GM23248 (cell line): ENCODE results near the gene SMARCD1. TPM values are rescaled to one million over a fixed set of nuclear protein-coding genes. Genes with fewer than 3 reads are reported as not detected.

Experiments used
- DNase-seq: peaks from one replicate; pipeline ENCODE4 v3.0.0-alpha.2; 2015
- H2AFZ ChIP-seq: fragments of 200-600 bp; sonication (generic); 2 replicates; pipeline ENCODE4 v1.6.1; 2016; ENCODE audit warnings: antibody characterized with exemption
- H3F3A ChIP-seq: fragments of 200-600 bp; sonication (generic); 2 replicates; pipeline ENCODE4 v1.6.1; 2016; ENCODE audit warnings: mild to moderate bottlenecking, antibody characterized with exemption, mixed run types; ENCODE audit not compliant: insufficient read depth
- H3K27ac ChIP-seq: fragments of 200-600 bp; sonication (generic); 2 replicates; pipeline ENCODE4 v1.5.1; 2016; ENCODE audit warnings: mild to moderate bottlenecking
- H3K27me3 ChIP-seq: fragments of 200-600 bp; sonication (generic); replicated peaks from 2 replicates; pipeline ENCODE4 v1.6.1; 2016; ENCODE audit warnings: mild to moderate bottlenecking; ENCODE audit not compliant: insufficient read depth
- H3K36me3 ChIP-seq: fragments of 200-600 bp; sonication (generic); 2 replicates; pipeline ENCODE4 v1.6.1; 2016; ENCODE audit warnings: low read depth, mild to moderate bottlenecking
- H3K4me1 ChIP-seq: fragments of 200-600 bp; sonication (generic); 2 replicates; pipeline ENCODE4 v1.6.1; 2016; ENCODE audit warnings: mild to moderate bottlenecking; ENCODE audit not compliant: insufficient read depth
- H3K4me2 ChIP-seq: fragments of 200-600 bp; sonication (generic); one replicate; pipeline ENCODE4 v1.6.1; 2016; ENCODE audit warnings: mild to moderate bottlenecking; ENCODE audit not compliant: unreplicated experiment
- H3K4me3 ChIP-seq: fragments of 200-600 bp; sonication (generic); 2 replicates; pipeline ENCODE4 v1.5.1; 2016; ENCODE audit warnings: mild to moderate bottlenecking
- H3K79me2 ChIP-seq: fragments of 200-600 bp; sonication (generic); 2 replicates; pipeline ENCODE4 v1.6.1; 2016; ENCODE audit warnings: mild to moderate bottlenecking; ENCODE audit not compliant: insufficient read depth
- H3K9ac ChIP-seq: fragments of 200-600 bp; sonication (generic); 2 replicates; pipeline ENCODE4 v1.6.1; 2016; ENCODE audit warnings: mild to moderate bottlenecking
- H3K9me2 ChIP-seq: fragments of 200-600 bp; sonication (generic); 2 replicates; pipeline ENCODE4 v1.6.1; 2016; ENCODE audit warnings: mixed run types, mild to moderate bottlenecking, moderate library complexity; ENCODE audit not compliant: insufficient read depth
- H3K9me3 ChIP-seq: fragments of 200-600 bp; sonication (generic); one replicate; pipeline ENCODE4 v1.6.1; 2017; ENCODE audit warnings: low read depth
- H4K20me1 ChIP-seq: fragments of 200-600 bp; sonication (generic); 2 replicates; pipeline ENCODE4 v1.6.0; 2016; ENCODE audit not compliant: insufficient read depth
- EZH2 ChIP-seq: fragments of 200-600 bp; sonication (generic); IDR thresholded peaks from 2 replicates; pipeline ENCODE4 v1.6.1; 2018; ENCODE audit warnings: antibody characterized with exemption, mild to moderate bottlenecking; ENCODE audit not compliant: insufficient read depth, poor library complexity, severe bottlenecking
- EZH2phosphoT487 ChIP-seq: fragments of 200-600 bp; sonication (generic); IDR thresholded peaks from 2 replicates; pipeline ENCODE4 v1.6.1; 2018; ENCODE audit warnings: antibody characterized with exemption, moderate library complexity, mild to moderate bottlenecking, low read depth; ENCODE audit not compliant: insufficient read depth
- WGBS, 2 experiments: methylation state at CpG; one replicate each; pipeline ENCODE4 v1.1.6; 2015 to 2017; ENCODE audit warnings: low lambda C conversion rate in 2 of 2, low coverage in 1 of 2; ENCODE audit errors: missing lambda C conversion rate in 2 of 2; 5-methylcytosine and 5-hydroxymethylcytosine counted together
- in situ Hi-C: fragments of 300-500 bp; cut with MboI; formaldehyde crosslinking; loops from 2 replicates; pipeline ENCODE4 v1.15.0; 2020
- polyA plus RNA-seq: library from polyadenylated mRNA; unstranded; fragments of >200 nt; fragmentation: Nextera tagmentation; extraction: Ambion mirVana; gene quantifications from 2 replicates; pipeline ENCODE4 v1.2.1, GENCODE V29; 2016
- total RNA-seq: library from RNA; depleted of rRNA; stranded (reverse); fragments of >200 nt; shearing (Covaris generic); gene quantifications from 2 replicates; pipeline ENCODE4 v1.2.3, GENCODE V29; 2014

Gene SMARCD1
- total and polyA plus RNA-seq, 2 experiments from 2014 or later, result 6.4 to 41.9 TPM

DNA sequence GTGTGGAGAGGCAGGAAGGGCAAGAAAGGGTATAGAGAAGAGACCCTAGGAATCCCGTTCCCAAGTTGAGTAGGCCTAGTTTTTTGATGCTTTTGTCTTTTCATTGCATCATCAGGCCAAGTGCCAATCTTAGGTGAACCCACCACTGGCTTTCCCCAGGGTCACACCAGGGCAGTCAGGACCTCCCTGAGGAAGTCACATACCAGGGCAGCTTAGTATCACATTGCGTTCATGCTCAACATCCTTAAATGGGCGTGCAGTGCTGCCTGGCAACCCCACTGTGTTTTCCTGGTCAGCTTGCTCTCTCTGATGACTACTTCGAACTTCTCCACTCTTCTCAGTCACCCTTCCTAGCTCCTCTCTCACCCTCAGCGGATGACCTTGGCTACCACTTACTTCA, 18.7 kb upstream of the SMARCD1 start:
- H2AFZ ChIP-seq, result no peak overlapping the region
- H3K4me2 ChIP-seq, result peak overlapping the region; percentile 44
- peaks cover 10% of the 10 kb centered on the region; the same call in 1 of the 2 replicates for H3F3A ChIP-seq
- no peak overlapping the region for H3K4me3 ChIP-seq
- H3K9ac ChIP-seq, result peak overlapping the region; percentile 38; the same call in 1 of the 2 replicates
- no peaks in the 10 kb centered on the region for H3K27me3 ChIP-seq
- peaks cover 11% of the 10 kb centered on the region for H3K4me1 ChIP-seq
- TF ChIP-seq EZH2phosphoT487 (no peak), EZH2 (no peak)
- H3K36me3 ChIP-seq, result no peaks in the 10 kb centered on the region
- peak overlapping the region; percentile 64 for H3K27ac ChIP-seq
- 52 to 59% methylated on average over 5 of the region's 5 CpGs for WGBS, 2 experiments
- DNase-seq, result peak; percentile 94
- no peaks in the 10 kb centered on the region for H3K9me2 ChIP-seq
- H3K79me2 ChIP-seq, result no peaks in the 10 kb centered on the region
- in situ Hi-C loops, result loop anchor here (25.0 kb wide), 1 partner anchor 204 kb away; no protein-coding TSS in a partner anchor
- no peaks in the 10 kb centered on the region for H4K20me1 ChIP-seq
- no peaks in the 10 kb centered on the region for H3K9me3 ChIP-seq

DNA sequence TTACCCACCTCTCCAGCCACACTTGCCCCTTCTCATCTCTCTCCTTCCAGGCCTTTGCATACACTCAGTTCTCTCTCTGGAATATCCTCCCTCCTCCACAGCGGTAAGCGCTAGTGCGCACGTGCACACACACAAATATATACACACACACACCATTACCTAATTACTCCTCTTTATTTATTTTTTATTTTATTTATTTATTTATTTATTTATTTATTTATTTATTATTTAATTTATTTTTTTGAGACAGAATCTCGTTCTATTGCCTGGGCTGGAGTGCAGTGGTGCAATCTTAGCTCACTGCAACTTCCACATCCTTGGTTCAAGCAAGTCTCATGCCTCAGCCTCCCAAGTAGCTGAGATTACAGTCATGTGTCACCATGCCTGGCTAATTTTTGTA, 16.1 kb upstream of the SMARCD1 start:
- Histone ChIP-seq H4K20me1 (no peaks in the 10 kb centered on the region), H3F3A (peaks cover 10% of the 10 kb centered on the region; the same call in 1 of the 2 replicates), H3K9me2 (no peaks in the 10 kb centered on the region), H3K4me3 (no peak overlapping the region), H3K9ac (no peak overlapping the region), H2AFZ (no peak overlapping the region), H3K79me2 (no peaks in the 10 kb centered on the region), H3K4me2 (no peak overlapping the region), H3K36me3 (no peaks in the 10 kb centered on the region), H3K9me3 (no peaks in the 10 kb centered on the region), H3K27me3 (no peaks in the 10 kb centered on the region), H3K4me1 (peaks cover 11% of the 10 kb centered on the region), H3K27ac (no peak overlapping the region)
- TF ChIP-seq EZH2, result no peak
- TF ChIP-seq EZH2phosphoT487, result no peak
- DNase-seq, result no peak
- 89 to 95% methylated on average over 5 of the region's 5 CpGs for WGBS, 2 experiments
- in situ Hi-C loops, result loop anchor here (25.0 kb wide), 1 partner anchor 207 kb away; no protein-coding TSS in a partner anchor

DNA sequence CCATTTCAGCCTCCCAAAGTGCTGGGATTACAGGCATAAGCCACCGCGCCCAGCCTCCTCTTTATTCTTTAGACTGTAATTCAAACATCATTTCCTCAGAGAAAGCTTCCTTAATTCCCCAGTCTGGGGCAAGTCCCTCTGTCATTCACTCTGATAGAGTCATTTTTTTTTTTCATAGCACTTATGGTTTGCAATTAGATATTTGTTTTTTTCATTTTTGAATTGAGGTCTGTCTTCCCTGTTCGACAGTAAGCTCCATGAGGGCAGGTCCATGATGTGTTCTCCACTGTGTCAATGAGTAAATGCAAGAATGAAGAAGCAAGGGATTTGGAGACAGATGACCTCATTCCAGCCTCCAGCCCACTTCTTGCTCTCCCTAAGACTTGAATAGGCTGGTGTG, 15.6 kb upstream of the SMARCD1 start:
- H3K9me2 ChIP-seq, result no peaks in the 10 kb centered on the region
- in situ Hi-C loops, result loop anchor here (25.0 kb wide), 1 partner anchor 207 kb away; no protein-coding TSS in a partner anchor
- 96 to 99% methylated on average over 3 of the region's 3 CpGs for WGBS, 2 experiments

DNA sequence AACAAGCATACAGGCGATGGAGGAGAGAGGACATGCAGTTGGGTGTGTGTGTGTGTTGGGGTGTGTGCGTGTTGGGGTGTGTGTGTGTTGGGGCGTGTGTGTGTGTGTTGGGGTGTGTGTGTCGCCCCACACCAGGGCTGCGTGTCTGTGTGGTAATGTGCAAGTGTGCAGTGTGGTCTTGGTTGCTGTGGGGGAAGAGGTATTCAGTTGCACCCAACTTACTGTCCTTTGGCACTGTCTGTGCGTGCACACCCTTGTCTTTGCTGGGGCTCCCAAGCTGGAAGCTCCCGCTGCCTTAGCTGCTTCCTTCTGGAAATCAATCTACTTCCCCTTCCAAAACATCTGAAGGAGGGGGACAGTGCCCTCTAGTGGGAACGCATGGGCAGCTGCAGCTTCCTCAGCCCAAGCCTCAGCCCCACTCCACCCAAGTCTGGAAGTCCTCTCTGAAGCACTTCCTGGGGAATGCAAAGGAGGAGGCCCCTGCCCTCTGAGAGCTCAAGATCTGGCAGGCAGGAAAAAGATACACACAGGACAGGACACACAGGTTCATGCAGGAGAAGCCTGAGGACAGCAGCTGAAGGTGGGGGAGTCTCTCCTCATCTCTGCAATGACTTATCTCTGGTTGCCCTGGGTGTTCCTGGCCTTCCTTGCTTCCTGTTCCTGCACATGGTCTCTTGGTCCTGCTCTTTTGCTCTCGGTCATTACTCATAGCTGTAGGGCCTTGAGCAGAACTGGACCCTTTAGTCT, 14.7 kb upstream of the SMARCD1 start:
- DNase-seq, result peak; percentile 85
- in situ Hi-C loops, result loop anchor here (25.0 kb wide), 1 partner anchor 208 kb away; no protein-coding TSS in a partner anchor
- Histone ChIP-seq H3K27me3 (no peaks in the 10 kb centered on the region), H3K79me2 (no peaks in the 10 kb centered on the region), H3K9ac (peak overlapping the region; percentile 41; the same call in 1 of the 2 replicates), H3K4me2 (no peak overlapping the region), H3K4me1 (peaks cover 11% of the 10 kb centered on the region), H4K20me1 (no peaks in the 10 kb centered on the region), H2AFZ (peak overlapping the region; percentile 80), H3K9me3 (no peaks in the 10 kb centered on the region), H3K9me2 (no peaks in the 10 kb centered on the region), H3K27ac (no peak overlapping the region), H3K36me3 (no peaks in the 10 kb centered on the region), H3F3A (peaks cover 10% of the 10 kb centered on the region; the same call in 1 of the 2 replicates), H3K4me3 (no peak overlapping the region)
- no peak for TF ChIP-seq EZH2
- no peak for TF ChIP-seq EZH2phosphoT487
- WGBS, 2 experiments, result 18 to 24% methylated on average over 9 of the region's 9 CpGs

More for the DNA sequence above, 15.6 kb upstream of the SMARCD1 start:
- Histone ChIP-seq H3K4me2 (no peak overlapping the region), H3F3A (peaks cover 10% of the 10 kb centered on the region; the same call in 1 of the 2 replicates), H3K4me3 (no peak overlapping the region), H2AFZ (no peak overlapping the region), H3K27me3 (no peaks in the 10 kb centered on the region), H3K9me3 (no peaks in the 10 kb centered on the region), H4K20me1 (no peaks in the 10 kb centered on the region), H3K79me2 (no peaks in the 10 kb centered on the region), H3K9ac (no peak overlapping the region), H3K36me3 (no peaks in the 10 kb centered on the region), H3K4me1 (peaks cover 11% of the 10 kb centered on the region), H3K27ac (no peak overlapping the region)
- no peak for TF ChIP-seq EZH2phosphoT487
- no peak for TF ChIP-seq EZH2
- DNase-seq, result no peak
